HepG2 (cell line): ENCODE data around the gene CWF19L2. TPM values are rescaled to one million over a fixed set of nuclear protein-coding genes. Genes with fewer than 3 reads are reported as not detected.

Experiments used
- ATAC-seq: fragments of 200-7000 bp; cut with Tn5 transposase; 3 replicates; pipeline ENCODE4 v1.9.1; 2020; ENCODE audit warnings: mild to moderate bottlenecking, moderate library complexity
- BruUV-seq: library from RNA; stranded (reverse); fragments of 400-500 nt; replicated peaks from 2 replicates; lab custom pipeline; 2021; lab: Mats Ljungman, UMichigan
- CTCF ChIA-PET: fragments of 300-600 bp; formaldehyde crosslinking; extraction: SDS; loops from one replicate; lab custom pipeline; 2021; ENCODE audit warnings: low total read pairs, inconsistent platforms, low intra/inter-chr PET ratio; lab: Yijun Ruan, JAX
- POLR2A ChIA-PET: fragments of 350-600 bp; sonication (Branson Sonifier 250); formaldehyde crosslinking; loops from one replicate; lab custom pipeline; 2020; ENCODE audit warnings: antibody characterized with exemption, inconsistent platforms; lab: Yijun Ruan, JAX
- DNase-seq: peaks from one replicate; pipeline ENCODE4 v3.0.0-alpha.2; 2015; ENCODE audit warnings: low spot score
- FAIRE-seq: peaks from 3 replicates; lab custom pipeline; 2011; peaks lifted over from hg19 to GRCh38; lab: Jason Lieb, UNC
- H2AFZ ChIP-seq: one replicate; pipeline ENCODE4 v1.6.1; 2011; ENCODE audit warnings: low read length, inconsistent platforms
- H3K27ac ChIP-seq: fragments of 300-600 bp; 3 replicates; pipeline ENCODE4 v1.8.0; 2011; ENCODE audit warnings: mixed run types, mild to moderate bottlenecking, mixed read lengths, low read length, inconsistent platforms; ENCODE audit not compliant: insufficient read depth; ENCODE audit errors: extremely low read length
- H3K27me3 ChIP-seq, 2 experiments: fragments of 200-600 bp in 1 of 2; 2 replicates in 1 of 2; 3 replicates in 1 of 2; pipeline versions ENCODE4 v1.6.0 to v1.8.0; 2011; ENCODE audit warnings: low read length in 2 of 2, mild to moderate bottlenecking in 2 of 2, moderate library complexity in 2 of 2, inconsistent platforms in 1 of 2; ENCODE audit not compliant: insufficient read depth in 2 of 2, control insufficient read depth in 1 of 2
- H3K36me3 ChIP-seq, 2 experiments: fragments of 200-600 bp in 1 of 2; replicated peaks in 1 of 2; 2 replicates in 1 of 2; 3 replicates in 1 of 2; pipeline versions ENCODE4 v1.5.1 to v1.8.0; 2011; ENCODE audit warnings: low read length in 2 of 2, inconsistent platforms in 1 of 2; ENCODE audit not compliant: insufficient read depth in 2 of 2, control insufficient read depth in 1 of 2
- H3K4me1 ChIP-seq: 2 replicates; pipeline ENCODE4 v1.5.1; 2012; ENCODE audit warnings: low read length, inconsistent platforms; ENCODE audit not compliant: insufficient read depth
- H3K4me2 ChIP-seq: 2 replicates; pipeline ENCODE4 v1.6.0; 2011; ENCODE audit warnings: low read depth, low read length, inconsistent platforms
- H3K4me3 ChIP-seq, 3 experiments: fragments of 200-600 bp in 1 of 3; sonication (generic), shearing (Covaris generic) in 1 of 3; replicated peaks in 1 of 3; 2 replicates each; pipeline ENCODE4 v1.5.1; 2011 to 2016; ENCODE audit warnings: low read length in 3 of 3, inconsistent platforms in 2 of 3, low read depth in 2 of 3, mild to moderate bottlenecking in 2 of 3, control low read depth in 1 of 3, mixed read lengths in 1 of 3; ENCODE audit not compliant: insufficient read depth in 1 of 3
- H3K79me2 ChIP-seq: one replicate; pipeline ENCODE4 v1.6.1; 2011; ENCODE audit warnings: low read length, inconsistent platforms; ENCODE audit not compliant: insufficient read depth
- H3K9ac ChIP-seq: 2 replicates; pipeline ENCODE4 v1.6.0; 2011; ENCODE audit warnings: mild to moderate bottlenecking, low read depth, low read length, inconsistent platforms; ENCODE audit not compliant: insufficient read depth
- H3K9me3 ChIP-seq: 2 replicates; pipeline ENCODE4 v1.5.1; 2012; ENCODE audit warnings: mild to moderate bottlenecking, low read length
- H4K20me1 ChIP-seq: 2 replicates; pipeline ENCODE4 v1.6.0; 2011; ENCODE audit warnings: inconsistent platforms, mild to moderate bottlenecking, low read length, moderate library complexity; ENCODE audit not compliant: insufficient read depth
- CEBPZ ChIP-seq: IDR thresholded peaks from 2 replicates; pipeline ENCODE4 v1.6.1; 2012; ENCODE audit warnings: low read length, improper control_type of control experiment
- KDM2A ChIP-seq: sonication (generic); formaldehyde crosslinking; IDR thresholded peaks from 2 replicates; pipeline ENCODE4 v1.4.0; 2020; ENCODE audit warnings: low read depth, missing genetic modification reagents, borderline replicate concordance
- KLF6 ChIP-seq: IDR thresholded peaks from 2 replicates; pipeline ENCODE4 v1.8.0; 2016; ENCODE audit warnings: missing biosample characterization, missing genetic modification reagents
- TFAP4 ChIP-seq: sonication (generic); IDR thresholded peaks from 2 replicates; pipeline ENCODE4 v1.6.1; 2016; ENCODE audit warnings: low read depth, borderline replicate concordance
- XRCC5 ChIP-seq: fragments of 200-400 bp; formaldehyde crosslinking; optimal IDR thresholded peaks from 2 replicates; pipeline ENCODE3; 2017; ENCODE audit warnings: mild to moderate bottlenecking, low read length
- ZNF333 ChIP-seq: sonication (generic); formaldehyde crosslinking; IDR thresholded peaks from 2 replicates; pipeline ENCODE4 v1.4.0; 2020; ENCODE audit warnings: mild to moderate bottlenecking, missing genetic modification reagents, borderline replicate concordance
- WGBS: methylation state at CpG from one replicate; pipeline ENCODE4 v1.1.6; 2017; ENCODE audit warnings: low lambda C conversion rate; 5-methylcytosine and 5-hydroxymethylcytosine counted together
- in situ Hi-C: cut with HindIII; loops from 2 replicates; pipeline ENCODE4 v1.10.0; 2017; ENCODE audit warnings: low pct_unique_long_range_greater_than_20kb; ENCODE audit not compliant: extremely low pct_ligation_motif_present
- intact Hi-C: fragments of 100-400 bp; cut with micrococcal nuclease; formaldehyde crosslinking; loops from one replicate; pipeline ENCODE4 v1.10.0; 2022; ENCODE audit not compliant: unreplicated experiment
- polyA plus RNA-seq, 8 experiments: library from polyadenylated mRNA; depleted of rRNA in 3 of 8; stranded (reverse) in 7 of 8; unstranded in 1 of 8; fragments of >200 nt; fragmentation: Illumina TruSeq in 4 of 8; extraction: Trizol in 4 of 8; gene quantifications; 2 replicates each; pipeline versions ENCODE4 v1.2.1 to v1.2.3, GENCODE V29; 2011 to 2016; ENCODE audit warnings: low read depth in 4 of 8, missing spikeins in 1 of 8, mixed read lengths in 1 of 8; ENCODE audit not compliant: insufficient read depth in 1 of 8
- total RNA-seq, 5 experiments: library from RNA; depleted of rRNA; stranded (reverse); fragments of >200 nt; fragmentation: Illumina TruSeq; extraction: Trizol; gene quantifications; 2 replicates each; pipeline ENCODE4 v1.2.3, GENCODE V29; 2016; ENCODE audit warnings: low read depth in 1 of 5
- TF ChIP-seq, protein P1 (sequence below): sonication (generic); formaldehyde crosslinking; IDR thresholded peaks from 2 replicates; pipeline ENCODE4 v1.5.0; 2020; ENCODE audit warnings: mild to moderate bottlenecking, low read depth, missing genetic modification reagents, borderline replicate concordance
- TF ChIP-seq, protein P2 (sequence below): fragments of 450-650 bp; IDR thresholded peaks from 2 replicates; pipeline ENCODE4 v1.6.1; 2017

The CWF19L2 gene
- total and polyA plus RNA-seq, 2 of the 13 experiments (the other 11 are each of a cell fraction or from before 2014, with no cell fraction given): 2.2 to 18.6 TPM

- no peaks in the 10 kb centered on the region for H3K79me2 ChIP-seq
- intact Hi-C loops (loop anchor here (5.0 kb wide), 1 partner anchor 190 kb away; no protein-coding TSS in a partner anchor), in situ Hi-C loops (no loop called here)
- no peak overlapping the region for H2AFZ ChIP-seq
- no peak overlapping the region for H3K27ac ChIP-seq
- no peaks in the 10 kb centered on the region; a peak in 1 of 5 replicates for H3K27me3 ChIP-seq
- H3K36me3 ChIP-seq: peaks cover 1 to 27% of the 10 kb centered on the region in 2 experiments; a peak in 3 of 5 replicates
- WGBS: 99% methylated on average over 6 of the region's 6 CpGs
- ChIA-PET CTCF (no interaction called here), POLR2A (no interaction called here)
- no peak for ATAC-seq
- H3K4me1 ChIP-seq: peaks cover 19% of the 10 kb centered on the region
- no peaks in the 10 kb centered on the region for H3K9me3 ChIP-seq
- H3K4me3 ChIP-seq: no peak overlapping the region
- no peak for DNase-seq
- no peak for FAIRE-seq
- H3K4me2 ChIP-seq: no peak overlapping the region
- H4K20me1 ChIP-seq: no peaks in the 10 kb centered on the region
- TF ChIP-seq, protein P1, sequence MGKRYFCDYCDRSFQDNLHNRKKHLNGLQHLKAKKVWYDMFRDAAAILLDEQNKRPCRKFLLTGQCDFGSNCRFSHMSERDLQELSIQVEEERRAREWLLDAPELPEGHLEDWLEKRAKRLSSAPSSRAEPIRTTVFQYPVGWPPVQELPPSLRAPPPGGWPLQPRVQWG: no peak
- TF ChIP-seq CEBPZ (no peak), ZNF333 (no peak), KLF6 (CRISPR knock-in tag) (no peak), TFAP4 (no peak), XRCC5 (no peak), KDM2A (CRISPR knock-in tag) (no peak)
- TF ChIP-seq, protein P2, sequence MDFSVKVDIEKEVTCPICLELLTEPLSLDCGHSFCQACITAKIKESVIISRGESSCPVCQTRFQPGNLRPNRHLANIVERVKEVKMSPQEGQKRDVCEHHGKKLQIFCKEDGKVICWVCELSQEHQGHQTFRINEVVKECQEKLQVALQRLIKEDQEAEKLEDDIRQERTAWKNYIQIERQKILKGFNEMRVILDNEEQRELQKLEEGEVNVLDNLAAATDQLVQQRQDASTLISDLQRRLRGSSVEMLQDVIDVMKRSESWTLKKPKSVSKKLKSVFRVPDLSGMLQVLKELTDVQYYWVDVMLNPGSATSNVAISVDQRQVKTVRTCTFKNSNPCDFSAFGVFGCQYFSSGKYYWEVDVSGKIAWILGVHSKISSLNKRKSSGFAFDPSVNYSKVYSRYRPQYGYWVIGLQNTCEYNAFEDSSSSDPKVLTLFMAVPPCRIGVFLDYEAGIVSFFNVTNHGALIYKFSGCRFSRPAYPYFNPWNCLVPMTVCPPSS: no peak
- TF ChIP-seq, all 625 proteins: peak for 0
- H3K9ac ChIP-seq: no peak overlapping the region
- BruUV-seq: no TSS peak
Measured at GRCh38 chr11:107387666-107388065, 70.0 kb downstream of the CWF19L2 start.
